GM18873 (cell line): Measurements from ENCODE around the gene BBX.
"Not testable (repeated sequence)": the region's sequence is repeated elsewhere in the genome, so short reads cannot be mapped to it uniquely, and the experiment has no call there.

Experiments
- ATAC-seq: cut with Tn5 transposase; IDR thresholded peaks from one replicate; pipeline ENCODE4 v1.9.1; 2021; ENCODE audit warnings: mild to moderate bottlenecking, moderate library complexity, moderate number of reproducible peaks; ENCODE audit not compliant: unreplicated experiment, low FRiP score

The BBX gene

GRCh38 chr3:107676469-107677309, 153.9 kb downstream of the BBX start:
- ATAC-seq = no peak

GRCh38 chr3:107679921-107680320, 157.2 kb downstream of the BBX start:
- no peak for ATAC-seq

GRCh38 chr3:107680698-107681097, 157.9 kb downstream of the BBX start:
- ATAC-seq = peak; percentile 60

- ATAC-seq = no peak
These were observed 158.6 kb downstream of the BBX start for GRCh38 chr3:107681396-107681795.

GRCh38 chr3:107682580-107682979, 159.8 kb downstream of the BBX start:
- ATAC-seq = no peak

- ATAC-seq = no peak
These were observed 160.7 kb downstream of the BBX start for GRCh38 chr3:107683447-107683846.

- no peak for ATAC-seq
These were observed 161.7 kb downstream of the BBX start for GRCh38 chr3:107684431-107684925.

- ATAC-seq = no peak
These were observed 162.6 kb downstream of the BBX start for GRCh38 chr3:107685383-107685782.

- ATAC-seq = no peak
These were observed 164.4 kb downstream of the BBX start for GRCh38 chr3:107687056-107687581.

- no peak for ATAC-seq
These were observed 166.6 kb downstream of the BBX start for GRCh38 chr3:107689355-107689754.

- no peak for ATAC-seq
These were observed 167.9 kb downstream of the BBX start for GRCh38 chr3:107690522-107691138.

- not testable (repeated sequence) for ATAC-seq
These were observed 169.2 kb downstream of the BBX start for GRCh38 chr3:107691984-107692383.

- ATAC-seq = not testable (repeated sequence)
These were observed 174.6 kb downstream of the BBX start for GRCh38 chr3:107697348-107697747.

GRCh38 chr3:107697855-107698254, 175.1 kb downstream of the BBX start:
- ATAC-seq = not testable (repeated sequence)

- no peak for ATAC-seq
These were observed 176.9 kb downstream of the BBX start for GRCh38 chr3:107699682-107700081.

GRCh38 chr3:107701299-107701698, 178.5 kb downstream of the BBX start:
- ATAC-seq = no peak

GRCh38 chr3:107704477-107704876, 181.7 kb downstream of the BBX start:
- ATAC-seq = no peak

- ATAC-seq = no peak
These were observed 182.3 kb downstream of the BBX start for GRCh38 chr3:107705046-107705445.

- no peak for ATAC-seq
These were observed 188.1 kb downstream of the BBX start for GRCh38 chr3:107710851-107711250.

- ATAC-seq = no peak
These were observed 194.0 kb downstream of the BBX start for GRCh38 chr3:107716734-107717133.

GRCh38 chr3:107718547-107718946, 195.8 kb downstream of the BBX start:
- ATAC-seq = no peak
